Stimulated activated CD8-positive, alpha-beta memory T cell treated with anti-CD3 and anti-CD28 coated beads, Interleukin-7, amount 100 ng/mL, for 1 hour (primary cell): ENCODE results near the gene PSD.

Experiments used
- DNase-seq, 2 donors: peaks; one replicate each; pipeline ENCODE4 v3.0.0-alpha.2; 2020; ENCODE audit warnings: low read depth in 2 of 2

PSD gene

DNA sequence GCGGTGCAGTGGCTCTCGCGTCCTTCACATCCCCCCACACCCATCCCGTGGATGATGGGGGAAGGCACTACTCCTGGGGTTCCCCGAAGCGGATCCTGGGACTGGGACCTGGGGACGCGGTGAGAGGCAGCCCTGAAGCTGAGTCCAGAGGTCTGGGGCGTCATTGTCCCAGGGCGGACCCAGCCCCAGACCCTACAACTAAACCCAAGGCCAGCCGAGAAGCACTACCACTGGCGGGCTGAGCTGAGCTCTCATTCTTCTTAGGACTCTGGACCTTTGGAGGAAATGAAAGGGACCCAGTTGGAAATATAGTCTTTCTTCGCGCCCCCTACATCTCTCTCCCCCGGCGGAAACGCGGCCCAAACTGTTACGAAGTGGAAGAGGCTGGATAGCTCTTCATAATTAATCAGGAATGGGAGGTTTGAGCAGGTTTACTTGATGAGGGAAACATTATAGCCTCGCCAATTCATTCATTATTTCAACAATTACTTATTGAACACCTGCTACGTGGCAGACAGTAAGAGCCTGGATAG is 1.7 kb upstream of the PSD start:
- no peak for DNase-seq

- peak; percentile 49 to 52 for DNase-seq
Observed at GRCh38 chr10:102419269-102420180, 940 bp upstream of the PSD start.

GRCh38 chr10:102416695-102417094 is 1.9 kb downstream of the PSD start:
- DNase-seq, result no peak

DNA sequence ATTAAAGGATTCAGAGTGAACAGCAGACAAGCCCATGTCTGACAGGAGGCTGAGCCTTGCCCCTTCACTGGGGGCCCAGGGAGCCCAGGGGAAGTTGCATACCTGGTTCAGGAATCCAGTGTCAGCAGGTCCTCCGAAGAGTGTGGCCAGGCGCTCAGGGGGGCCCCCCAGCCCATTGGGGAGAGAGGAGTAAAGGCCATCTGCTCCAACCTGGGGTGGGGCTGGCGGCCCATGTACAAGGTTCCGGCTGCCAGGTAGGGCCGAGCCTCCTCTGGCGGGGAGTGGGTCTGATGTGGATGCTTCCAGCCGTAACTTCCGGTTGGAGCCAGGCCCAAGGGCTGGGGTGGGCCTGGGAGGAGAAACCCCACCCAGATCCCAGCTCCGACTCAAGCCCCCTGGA is 2.3 kb downstream of the PSD start:
- DNase-seq, result no peak

- no peak for DNase-seq
Observed at GRCh38 chr10:102414749-102415148, 3.8 kb downstream of the PSD start.

DNA sequence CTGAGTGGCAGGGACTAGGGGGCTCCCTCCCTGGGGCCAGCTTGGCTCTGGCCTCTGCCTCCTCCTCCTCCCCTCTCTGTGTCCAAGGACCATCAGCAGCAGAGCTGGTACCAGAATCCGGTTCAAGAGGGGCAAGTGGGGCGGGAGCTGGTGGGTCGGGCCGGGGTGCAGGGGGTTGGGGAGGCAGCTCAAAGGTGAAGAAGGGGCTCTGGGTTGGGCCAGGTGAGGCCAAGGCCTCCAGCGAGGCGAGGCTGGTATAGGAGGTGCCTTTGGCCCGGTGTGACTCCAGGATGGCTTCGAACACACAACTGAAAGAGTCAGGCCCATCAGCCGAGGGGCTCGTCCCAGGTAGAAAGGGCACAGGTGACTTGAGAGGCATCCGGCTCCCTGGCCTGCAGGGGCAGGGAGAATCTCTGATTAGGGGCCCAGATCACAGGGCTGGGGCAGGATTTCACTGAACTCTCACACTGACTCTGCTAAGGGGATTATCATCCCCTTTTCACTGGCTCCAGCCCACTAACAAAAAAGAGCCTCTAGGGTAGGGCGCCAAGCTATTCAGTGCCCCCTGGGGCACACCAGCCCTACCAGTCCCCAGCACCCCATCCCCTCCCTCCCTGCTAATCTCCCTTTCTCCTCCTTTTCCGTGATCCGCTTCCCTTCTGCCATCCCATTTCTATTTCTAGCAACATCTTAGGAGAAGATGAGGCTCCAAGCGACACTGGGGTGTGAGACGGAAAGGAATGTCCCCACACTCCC is 4.6 kb downstream of the PSD start:
- no peak for DNase-seq

DNA sequence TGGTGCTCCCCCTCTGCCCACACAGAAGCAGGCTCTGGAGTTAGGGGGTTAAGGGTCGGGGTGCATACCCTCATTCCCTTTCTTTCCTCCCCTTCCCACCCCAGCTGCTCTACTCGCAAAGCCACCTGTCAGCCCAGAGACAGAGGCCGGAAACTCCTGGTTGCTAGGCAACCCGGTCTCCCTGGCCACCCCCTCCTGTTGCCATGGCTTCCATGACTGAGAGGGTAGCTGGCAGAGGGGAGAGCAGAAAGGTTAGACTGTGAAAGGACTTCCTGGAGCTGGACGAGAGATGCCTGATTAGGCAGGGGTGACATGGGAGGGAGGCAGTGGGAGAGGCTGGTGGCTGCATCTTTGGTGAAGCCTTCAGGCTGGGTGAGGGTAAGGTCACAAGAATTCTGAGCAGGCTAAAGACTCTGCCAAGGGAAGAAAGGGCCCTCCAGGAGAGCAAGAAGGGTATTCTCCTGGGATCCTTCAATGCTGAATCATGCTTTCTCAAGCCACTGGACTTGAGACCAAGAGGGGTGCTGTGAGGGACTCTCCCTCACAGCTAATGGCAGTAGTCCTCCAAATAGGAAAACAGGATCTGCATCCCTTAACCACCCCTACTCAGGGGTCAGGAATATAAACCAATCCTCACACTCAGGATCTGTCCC is 5.4 kb downstream of the PSD start:
- DNase-seq, result no peak

- DNase-seq, result no peak
Observed at GRCh38 chr10:102412293-102412692, 6.3 kb downstream of the PSD start.

DNA sequence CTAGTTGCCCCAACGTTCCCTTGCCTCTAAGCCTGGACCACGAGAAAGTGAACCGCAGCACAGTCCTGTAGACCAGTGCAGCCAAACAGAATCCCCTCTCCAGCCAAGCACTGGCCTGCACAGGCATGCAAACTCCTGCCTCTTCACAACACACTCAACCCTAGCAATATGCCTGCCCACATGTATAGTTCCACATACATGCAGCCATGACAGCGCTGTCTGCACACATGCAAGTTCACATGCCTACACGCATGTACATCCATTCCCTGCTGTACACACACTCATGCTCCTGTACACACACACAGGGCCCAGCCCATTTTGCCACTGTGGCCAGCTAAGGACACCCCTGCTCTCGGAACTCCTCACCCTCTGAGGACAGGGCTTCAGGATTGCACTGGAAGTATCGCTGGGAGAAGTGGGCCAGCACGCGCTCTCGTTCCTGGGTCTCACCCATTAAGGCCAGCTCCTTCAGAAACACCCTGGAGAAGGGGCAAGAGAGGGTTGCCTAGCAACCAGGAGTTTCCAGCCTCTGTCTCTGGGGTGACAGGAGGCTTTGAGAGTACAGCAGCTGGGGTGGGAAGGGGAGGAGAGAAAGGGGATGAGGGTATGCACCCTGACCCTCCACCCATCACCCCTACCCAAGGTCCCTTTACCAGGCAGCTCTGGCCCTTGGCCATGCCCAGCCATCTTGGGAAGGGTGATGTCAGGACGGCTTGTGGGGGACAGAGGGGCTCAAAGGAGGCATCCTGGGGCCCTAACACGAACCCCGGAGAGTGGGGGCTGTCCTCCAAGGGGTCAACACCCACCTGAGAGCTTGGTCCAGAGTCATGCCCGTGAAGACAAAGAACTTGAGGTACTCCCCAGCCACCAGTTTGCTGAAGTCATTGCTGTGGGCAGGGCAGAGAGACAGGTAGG is 7.0 kb downstream of the PSD start:
- no peak for DNase-seq

- no peak for DNase-seq
Observed at GRCh38 chr10:102410429-102411073, 8.0 kb downstream of the PSD start.

DNA sequence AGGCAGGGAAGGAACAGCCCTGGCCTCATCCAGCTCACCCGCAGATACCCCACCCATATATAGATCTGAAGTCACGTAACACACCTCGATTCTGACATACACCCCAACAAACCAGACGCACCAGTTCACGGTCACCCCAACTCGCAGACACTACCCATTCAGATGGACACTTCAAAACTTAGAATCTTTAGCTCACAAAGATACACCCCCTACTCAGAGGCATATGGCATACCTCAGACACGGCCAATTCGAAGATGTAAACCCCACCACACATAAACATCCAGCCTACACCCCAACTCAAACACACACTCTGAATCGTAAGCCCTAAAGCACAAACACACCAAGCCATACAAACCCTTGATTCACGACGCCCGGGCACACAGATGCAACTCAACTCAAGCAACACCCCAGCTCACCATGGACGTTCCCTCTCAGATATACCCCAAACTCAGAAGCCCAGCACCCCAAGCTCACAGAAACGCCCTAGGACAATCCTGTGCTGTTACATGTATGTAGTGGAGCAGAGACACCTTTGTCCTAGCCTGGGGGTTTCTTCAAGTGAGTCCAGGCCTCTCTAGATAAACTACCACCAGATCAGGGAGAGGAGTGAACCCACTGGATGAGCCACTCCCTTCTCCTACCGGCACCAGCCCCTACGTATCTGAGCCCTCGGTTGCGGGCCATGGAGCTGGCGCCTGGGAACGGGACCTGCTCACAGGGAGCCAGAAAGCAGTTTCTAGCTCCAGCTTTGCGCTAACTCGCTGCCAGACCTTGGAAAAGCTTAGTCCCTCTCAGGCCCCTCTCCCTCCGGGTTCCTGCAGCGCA is 8.8 kb downstream of the PSD start:
- no peak for DNase-seq

- DNase-seq, result peak in 1 of 2 donors; percentile 45
Observed at GRCh38 chr10:102408728-102409603, 9.6 kb downstream of the PSD start.

DNA sequence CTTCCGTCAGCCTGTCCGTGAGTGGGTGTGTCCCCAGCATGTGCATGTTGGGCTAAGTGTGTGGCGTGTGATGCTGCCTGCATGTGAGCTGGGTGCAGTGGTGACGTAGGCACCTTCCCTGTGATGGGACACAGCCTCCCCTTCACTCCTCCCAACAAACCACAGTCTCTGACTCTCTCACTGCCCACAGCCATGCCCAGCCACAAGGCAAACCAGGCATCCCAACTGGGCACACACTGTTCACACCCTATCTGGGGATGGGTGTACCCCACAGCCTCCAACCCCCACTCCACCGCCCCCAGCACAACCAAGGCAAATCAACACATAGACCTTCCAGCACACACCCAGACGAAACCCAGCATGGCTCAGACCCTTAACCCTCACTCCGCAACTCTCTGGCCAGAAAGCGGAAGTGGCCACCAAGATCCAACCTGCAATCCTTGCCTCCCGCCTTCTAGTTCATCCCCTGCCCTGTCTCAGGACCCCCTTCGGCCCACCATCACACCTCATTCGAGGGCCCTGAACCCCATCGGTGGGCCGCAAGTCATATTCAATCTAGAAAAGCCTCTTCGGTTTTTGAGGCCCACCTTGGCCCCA is 10.4 kb downstream of the PSD start:
- no peak for DNase-seq

- no peak for DNase-seq
Observed at GRCh38 chr10:102407425-102408130, 11.0 kb downstream of the PSD start.

GRCh38 chr10:102406815-102407214 is 11.8 kb downstream of the PSD start:
- DNase-seq, result no peak

GRCh38 chr10:102405632-102406031 is 13.0 kb downstream of the PSD start:
- no peak for DNase-seq

DNA sequence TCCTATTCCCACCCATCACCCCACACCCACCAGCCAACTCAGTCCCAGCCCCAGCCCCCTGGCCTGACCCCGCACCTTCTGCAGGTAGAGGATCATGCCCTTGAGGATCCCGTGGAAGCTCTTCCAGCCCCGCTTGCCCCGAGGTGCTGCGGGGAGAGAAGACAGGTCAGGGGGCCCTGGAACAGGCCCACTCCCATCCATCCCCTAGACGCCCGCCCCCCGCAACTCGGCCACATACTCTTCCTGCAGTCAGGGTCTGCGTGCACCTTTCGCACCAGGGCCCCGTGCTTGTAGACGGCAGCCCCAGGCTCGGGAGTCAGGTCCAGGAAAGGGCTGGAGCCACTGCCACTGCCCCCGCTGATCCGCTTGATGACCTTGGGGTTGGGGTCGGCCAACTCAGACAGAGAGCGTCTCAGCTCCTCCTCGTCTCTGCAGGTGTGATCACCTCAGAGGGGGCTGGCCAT is 13.4 kb downstream of the PSD start:
- no peak for DNase-seq
